ENCODE measurements around the gene PSMB11. TPM values are rescaled to one million over a fixed set of nuclear protein-coding genes. Genes with fewer than 3 reads are reported as not detected.

Gene PSMB11
- total and polyA plus RNA-seq, 10 donors = 0.03 TPM; not detected in 9

DNA sequence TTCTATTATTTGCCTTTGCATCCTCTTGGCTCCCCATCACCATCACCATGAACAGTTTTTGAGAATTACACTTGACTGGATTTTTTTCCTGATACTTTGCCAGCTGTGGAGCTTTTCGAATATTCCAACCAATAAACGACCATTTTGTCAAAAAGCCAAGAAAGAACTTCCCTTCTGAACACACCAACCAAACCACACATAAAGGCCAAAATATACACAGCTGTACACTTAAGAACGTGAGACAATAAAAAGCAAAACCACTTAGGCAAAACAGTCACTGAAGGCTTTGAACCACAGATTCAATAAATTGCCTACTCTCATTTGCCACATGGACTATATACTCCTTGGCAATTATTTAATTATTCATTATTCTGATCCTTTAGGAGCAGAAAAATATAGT, 33.2 kb upstream of the PSMB11 start:
- DNase-seq = no peak
- H3K27ac ChIP-seq = peak overlapping the region in 6 of 8 donors; percentile 3 to 96 (median 89)
- H3K9me3 ChIP-seq = no peaks in the 10 kb centered on the region
- no peaks in the 10 kb centered on the region for H3K36me3 ChIP-seq
- intact Hi-C loops (cut with DNase I; ENCODE audit: low total_unique reads) = no loop called here
- peak overlapping the region in 2 of 8 donors; percentile 61 to 80 for H3K4me3 ChIP-seq
- 12 to 24% (median 15%) methylated on average over 3 of the region's 3 CpGs for WGBS, 5 donors
- H3K4me1 ChIP-seq = peaks cover 16 to 48% (median 36%) of the 10 kb centered on the region in 6 donors
- H3K27me3 ChIP-seq (replicated peaks in 1 of 7) = no peaks in the 10 kb centered on the region
- TF ChIP-seq, protein P1, sequence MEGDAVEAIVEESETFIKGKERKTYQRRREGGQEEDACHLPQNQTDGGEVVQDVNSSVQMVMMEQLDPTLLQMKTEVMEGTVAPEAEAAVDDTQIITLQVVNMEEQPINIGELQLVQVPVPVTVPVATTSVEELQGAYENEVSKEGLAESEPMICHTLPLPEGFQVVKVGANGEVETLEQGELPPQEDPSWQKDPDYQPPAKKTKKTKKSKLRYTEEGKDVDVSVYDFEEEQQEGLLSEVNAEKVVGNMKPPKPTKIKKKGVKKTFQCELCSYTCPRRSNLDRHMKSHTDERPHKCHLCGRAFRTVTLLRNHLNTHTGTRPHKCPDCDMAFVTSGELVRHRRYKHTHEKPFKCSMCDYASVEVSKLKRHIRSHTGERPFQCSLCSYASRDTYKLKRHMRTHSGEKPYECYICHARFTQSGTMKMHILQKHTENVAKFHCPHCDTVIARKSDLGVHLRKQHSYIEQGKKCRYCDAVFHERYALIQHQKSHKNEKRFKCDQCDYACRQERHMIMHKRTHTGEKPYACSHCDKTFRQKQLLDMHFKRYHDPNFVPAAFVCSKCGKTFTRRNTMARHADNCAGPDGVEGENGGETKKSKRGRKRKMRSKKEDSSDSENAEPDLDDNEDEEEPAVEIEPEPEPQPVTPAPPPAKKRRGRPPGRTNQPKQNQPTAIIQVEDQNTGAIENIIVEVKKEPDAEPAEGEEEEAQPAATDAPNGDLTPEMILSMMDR (IDR thresholded peaks at IDR 0.05 in 8 of 11, conservative IDR thresholded peaks at IDR 0.05 in 3 of 11) = no peak
- TF ChIP-seq POLR2A (IDR thresholded peaks at IDR 0.05) (no peak), POLR2AphosphoS5 (IDR thresholded peaks at IDR 0.05) (no peak)

- no peaks in the 10 kb centered on the region for H3K27me3 ChIP-seq (replicated peaks in 1 of 7)
- no peaks in the 10 kb centered on the region for H3K9me3 ChIP-seq
- intact Hi-C loops (cut with DNase I; ENCODE audit: low total_unique reads) = no loop called here
- no peaks in the 10 kb centered on the region for H3K36me3 ChIP-seq
- H3K4me1 ChIP-seq = peaks cover 16 to 48% (median 36%) of the 10 kb centered on the region in 6 donors
- DNase-seq = no peak
- WGBS, 5 donors = 7 to 20% (median 11%) methylated on average over 8 of the region's 8 CpGs
- peak overlapping the region; percentile 38 to 80 (median 51) for H3K4me3 ChIP-seq
- H3K27ac ChIP-seq = peak overlapping the region; percentile 69 to 96 (median 90)
- TF ChIP-seq POLR2A (IDR thresholded peaks at IDR 0.05) (no peak), POLR2AphosphoS5 (IDR thresholded peaks at IDR 0.05) (no peak)
- TF ChIP-seq, protein P1 (IDR thresholded peaks at IDR 0.05 in 8 of 11, conservative IDR thresholded peaks at IDR 0.05 in 3 of 11) = no peak
These were observed 32.5 kb upstream of the PSMB11 start for GRCh38 chr14:23009483-23009938.

GRCh38 chr14:23009939-23010726, 31.9 kb upstream of the PSMB11 start, which contains the start of gene C14orf93:
Gene C14orf93, minus strand, starts transcription at chr14:23010143. Its CDS starts 11,120 bp downstream, at chr14:22999023.
- intact Hi-C loops (cut with DNase I; ENCODE audit: low total_unique reads) = no loop called here
- WGBS, 5 donors = 2 to 5% (median 3%) methylated on average over 40 of the region's 40 CpGs
- Histone ChIP-seq H3K9me3 (no peaks in the 10 kb centered on the region), H3K27ac (peak within 1 kb of the TSS; percentile 69 to 96 (median 90)), H3K36me3 (no peaks in the 10 kb centered on the region), H3K4me1 (peaks cover 16 to 47% (median 36%) of the 10 kb centered on the region in 6 donors), H3K27me3 (replicated peaks in 1 of 7) (no peaks in the 10 kb centered on the region), H3K4me3 (peak within 1 kb of the TSS; percentile 38 to 80 (median 51))
- TF ChIP-seq, protein P1 (IDR thresholded peaks at IDR 0.05 in 8 of 11, conservative IDR thresholded peaks at IDR 0.05 in 3 of 11) = peak in 1 of 11 experiments; percentile 4
- peak; percentile 48 to 70 (median 70) for TF ChIP-seq POLR2AphosphoS5 (IDR thresholded peaks at IDR 0.05)
- no peak for TF ChIP-seq POLR2A (IDR thresholded peaks at IDR 0.05)
- DNase-seq = peak; percentile 95

Data from spleen (tissue), 11 donors.